PC-3 (cell line): ENCODE results near the gene PNPT1. TPM values are rescaled to one million over a fixed set of nuclear protein-coding genes. Genes with fewer than 3 reads are reported as not detected.
A peak's percentile ranks its signal among the peaks of the same experiment; 100 is the strongest.
"Not testable (repeated sequence)": the region's sequence is repeated elsewhere in the genome, so short reads cannot be mapped to it uniquely, and the experiment has no call there.

Experiments
- ATAC-seq: fragments of 200-7000 bp; cut with Tn5 transposase; 2 replicates; pipeline ENCODE4 v1.9.1; 2020; ENCODE audit warnings: mild to moderate bottlenecking, moderate library complexity
- BruUV-seq: library from RNA; stranded (reverse); fragments of 400-500 nt; replicated peaks from 2 replicates; lab custom pipeline; 2021; lab: Mats Ljungman, UMichigan
- CTCF ChIA-PET: fragments of 300-600 bp; sonication (Branson Sonifier 250); formaldehyde crosslinking; loops from one replicate; lab custom pipeline; 2022; ENCODE audit warnings: antibody characterized with exemption; lab: Charles Lee
- POLR2A ChIA-PET: fragments of 300-600 bp; sonication (Branson Sonifier 250); formaldehyde crosslinking; loops from one replicate; lab custom pipeline; 2022; ENCODE audit warnings: antibody characterized with exemption; ENCODE audit not compliant: unreplicated experiment; lab: Charles Lee
- DNase-seq: peaks from one replicate; pipeline ENCODE4 v3.0.0-alpha.2; 2015
- H2AFZ ChIP-seq: fragments of 300-600 bp; sonication (generic); 2 replicates; pipeline ENCODE4 v1.6.0; 2016; ENCODE audit warnings: antibody characterized with exemption, low read length
- H3F3A ChIP-seq: fragments of 300-600 bp; sonication (generic); one replicate; pipeline ENCODE4 v1.6.0; 2017; ENCODE audit warnings: antibody characterized with exemption, low read length, control low read depth, mild to moderate bottlenecking; ENCODE audit not compliant: unreplicated experiment
- H3K27ac ChIP-seq: fragments of 300-600 bp; sonication (generic); 2 replicates; pipeline ENCODE4 v1.5.1; 2016; ENCODE audit warnings: mild to moderate bottlenecking, low read length
- H3K27me3 ChIP-seq: fragments of 300-600 bp; sonication (generic); 2 replicates; pipeline ENCODE4 v1.6.1; 2016; ENCODE audit warnings: low read length, mixed read lengths
- H3K36me3 ChIP-seq: fragments of 300-600 bp; sonication (generic); 2 replicates; pipeline ENCODE4 v1.6.1; 2016; ENCODE audit warnings: low read depth, mixed run types, low read length, mixed read lengths
- H3K4me1 ChIP-seq: fragments of 300-600 bp; sonication (generic); 2 replicates; pipeline ENCODE4 v1.5.1; 2016; ENCODE audit warnings: low read length; ENCODE audit not compliant: insufficient read depth
- H3K4me2 ChIP-seq: fragments of 300-600 bp; sonication (generic); 2 replicates; pipeline ENCODE4 v1.6.0; 2016; ENCODE audit warnings: low read length
- H3K4me3 ChIP-seq: fragments of 300-600 bp; sonication (generic); 2 replicates; pipeline ENCODE4 v1.5.1; 2016; ENCODE audit warnings: mild to moderate bottlenecking, low read length, mixed read lengths
- H3K79me2 ChIP-seq: fragments of 300-600 bp; sonication (generic); 2 replicates; pipeline ENCODE4 v1.6.1; 2017; ENCODE audit warnings: low read length, mixed read lengths
- H3K9ac ChIP-seq: fragments of 300-600 bp; sonication (generic); 2 replicates; pipeline ENCODE4 v1.6.0; 2016; ENCODE audit warnings: mild to moderate bottlenecking, low read length
- H3K9me2 ChIP-seq: fragments of 300-600 bp; sonication (generic); replicated peaks from 2 replicates; pipeline ENCODE4 v1.6.1; 2016; ENCODE audit warnings: mixed run types, low read length, mixed read lengths
- H3K9me3 ChIP-seq: fragments of 300-600 bp; sonication (generic); 2 replicates; pipeline ENCODE4 v1.6.1; 2016; ENCODE audit warnings: low read length, mixed read lengths
- H4K20me1 ChIP-seq: fragments of 300-600 bp; sonication (generic); 2 replicates; pipeline ENCODE4 v1.6.1; 2016; ENCODE audit warnings: low read length, mixed read lengths
- CTCF ChIP-seq: fragments of 300-600 bp; sonication (generic); conservative IDR thresholded peaks from 2 replicates; pipeline ENCODE4 v1.5.1; 2017; ENCODE audit warnings: antibody characterized with exemption, low read depth, mild to moderate bottlenecking, low read length
- EZH2 ChIP-seq: fragments of 300-600 bp; sonication (generic); IDR thresholded peaks from one replicate; pipeline ENCODE4 v1.6.1; 2017; ENCODE audit warnings: antibody characterized with exemption, mild to moderate bottlenecking, low read length; ENCODE audit not compliant: unreplicated experiment
- EZH2phosphoT487 ChIP-seq: fragments of 300-600 bp; sonication (generic); IDR thresholded peaks from 2 replicates; pipeline ENCODE4 v1.6.1; 2018; ENCODE audit warnings: mild to moderate bottlenecking, antibody characterized with exemption, low read length, borderline replicate concordance
- intact Hi-C: fragments of 100-400 bp; cut with micrococcal nuclease; formaldehyde crosslinking; loops from 2 replicates; pipeline ENCODE4 v1.9.0; 2023
- total RNA-seq: library from RNA; depleted of rRNA; stranded (reverse); fragments of >200 nt; gene quantifications from 2 replicates; pipeline ENCODE4 v1.2.3, GENCODE V29; 2014

Gene PNPT1
- total RNA-seq, 1 experiment from 2014 or later: 43.6 TPM

- TF ChIP-seq CTCF (peak; percentile 93), EZH2phosphoT487 (no peak)
Measured at GRCh38 chr2:55718165-55719008, 24.7 kb upstream of the PNPT1 start.

DNA sequence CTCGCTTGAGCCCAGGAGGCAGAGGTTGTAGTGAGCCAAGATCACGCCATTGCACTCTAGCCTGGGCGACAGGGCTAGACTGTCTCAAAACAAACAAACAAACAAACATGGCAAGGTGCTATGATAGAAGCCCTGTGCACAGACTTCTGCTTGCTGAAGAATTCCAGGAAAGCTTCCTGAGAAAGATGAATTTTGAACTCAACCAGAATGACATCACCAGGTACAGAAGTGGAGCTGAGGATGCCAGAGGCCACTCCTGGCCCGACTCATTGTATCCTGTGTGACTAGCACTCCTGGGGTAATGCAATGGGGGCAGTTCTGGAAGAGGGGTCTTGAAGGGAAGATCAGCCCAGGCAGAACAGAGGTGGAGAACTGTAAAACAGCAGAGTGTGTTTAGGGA, 22.0 kb upstream of the PNPT1 start:
- no peak overlapping the region for H3K27ac ChIP-seq
- H3K4me3 ChIP-seq: no peak overlapping the region
- no peak overlapping the region for H2AFZ ChIP-seq
- POLR2A ChIA-PET: no interaction called here
- H3K36me3 ChIP-seq: no peaks in the 10 kb centered on the region
- no peaks in the 10 kb centered on the region for H3K9me3 ChIP-seq
- H3K4me1 ChIP-seq: peaks cover 1% of the 10 kb centered on the region; the same call in 1 of the 2 replicates
- H4K20me1 ChIP-seq: no peaks in the 10 kb centered on the region
- no peak overlapping the region for H3K4me2 ChIP-seq
- no peak overlapping the region for H3K9ac ChIP-seq
- CTCF ChIA-PET: interaction anchor here (0.6 kb wide), 1 partner anchor 896 kb away, joined by 6 read pairs; no protein-coding TSS in a partner anchor
- H3F3A ChIP-seq: no peaks in the 10 kb centered on the region
- no peaks in the 10 kb centered on the region for H3K79me2 ChIP-seq
- no peak for DNase-seq
- intact Hi-C loops: no loop called here
- no peaks in the 10 kb centered on the region for H3K9me2 ChIP-seq
- no peak for ATAC-seq
- no TSS peak for BruUV-seq
- TF ChIP-seq CTCF (no peak), EZH2phosphoT487 (no peak), EZH2 (no peak)
- no peaks in the 10 kb centered on the region for H3K27me3 ChIP-seq

More at GRCh38 chr2:55718165-55719008, 24.7 kb upstream of the PNPT1 start:
- Histone ChIP-seq H3F3A (no peaks in the 10 kb centered on the region), H3K27me3 (no peaks in the 10 kb centered on the region), H3K4me3 (no peak overlapping the region), H3K79me2 (no peaks in the 10 kb centered on the region), H3K9ac (no peak overlapping the region), H4K20me1 (no peaks in the 10 kb centered on the region), H3K27ac (no peak overlapping the region), H3K4me1 (peaks cover 22% of the 10 kb centered on the region), H2AFZ (peak overlapping the region; percentile 12; the same call in 1 of the 2 replicates), H3K36me3 (no peaks in the 10 kb centered on the region), H3K9me2 (no peaks in the 10 kb centered on the region), H3K9me3 (no peaks in the 10 kb centered on the region), H3K4me2 (no peak overlapping the region)
- peak; percentile 74 for ATAC-seq
- ChIA-PET CTCF (no interaction called here), POLR2A (no interaction called here)
- intact Hi-C loops: loop anchor here (1.0 to 2.0 kb wide), 4 partner anchors 52 to 414 kb away; no protein-coding TSS in a partner anchor
- no TSS peak for BruUV-seq
- DNase-seq: peak; percentile 86

GRCh38 chr2:55715178-55715577, 21.5 kb upstream of the PNPT1 start:
- H3F3A ChIP-seq, H3K9me3 ChIP-seq, intact Hi-C loops, H3K79me2 ChIP-seq, H3K4me3 ChIP-seq, H3K9ac ChIP-seq, H4K20me1 ChIP-seq, H3K27me3 ChIP-seq, DNase-seq, H3K27ac ChIP-seq, ATAC-seq, H3K4me2 ChIP-seq, BruUV-seq, POLR2A ChIA-PET, H3K9me2 ChIP-seq, H3K36me3 ChIP-seq, H2AFZ ChIP-seq, H3K4me1 ChIP-seq: not testable (repeated sequence)
- CTCF ChIA-PET: interaction anchor here (0.6 kb wide), 1 partner anchor 897 kb away, joined by 6 read pairs; no protein-coding TSS in a partner anchor
